ENCODE measurements around the gene TRO.

DNA sequence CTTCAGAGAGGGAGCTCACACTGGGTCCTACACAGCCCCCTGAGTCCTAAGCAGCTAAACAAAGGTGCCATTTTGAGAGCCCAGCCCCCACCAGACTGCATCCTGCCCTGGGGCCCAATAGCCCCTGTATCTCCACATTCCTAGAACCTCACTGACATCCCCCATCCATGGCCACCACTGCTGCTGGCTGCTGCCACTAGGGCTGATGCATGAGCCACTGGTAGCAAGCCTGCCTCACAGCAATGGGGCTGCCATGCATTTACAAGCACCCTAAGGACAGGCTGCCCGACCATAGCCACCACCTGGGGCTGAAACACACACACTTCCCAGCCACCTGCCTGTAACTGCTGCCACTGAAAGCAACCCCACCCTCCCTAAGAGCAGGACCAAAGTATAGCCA is 26.5 kb upstream of the TRO start:
- no peak for TF ChIP-seq CTCF (IDR thresholded peaks at IDR 0.05)
- no peak for TF ChIP-seq POLR2A (IDR thresholded peaks at IDR 0.05)
